Aorta (tissue), 5 donors: ENCODE data around the gene NOXA1. TPM values are rescaled to one million over a fixed set of nuclear protein-coding genes. Genes with fewer than 3 reads are reported as not detected.
"Not testable (repeated sequence)": the region's sequence is repeated elsewhere in the genome, so short reads cannot be mapped to it uniquely, and the experiment has no call there.

Source experiments
- ATAC-seq: fragments of 200-7000 bp; cut with Tn5 transposase; one replicate; pipeline ENCODE4 v1.9.1; 2022; ENCODE audit warnings: moderate library complexity; ENCODE audit not compliant: low FRiP score
- DNase-seq, 2 donors: peaks; one replicate each; pipeline ENCODE4 v3.0.0-alpha.2; 2020
- H3K27ac ChIP-seq, 2 donors: one replicate each; pipeline ENCODE4 v1.5.1; 2013; ENCODE audit warnings: low read length in 2 of 2, mild to moderate bottlenecking in 2 of 2, moderate library complexity in 2 of 2, control low read depth in 1 of 2, inconsistent platforms in 1 of 2, low read depth in 1 of 2
- H3K27me3 ChIP-seq, 2 donors: one replicate each; pipeline ENCODE4 v1.6.1; 2013; ENCODE audit warnings: control low read depth in 1 of 2, low read length in 1 of 2, mild to moderate bottlenecking in 1 of 2, moderate library complexity in 1 of 2; ENCODE audit not compliant: insufficient read depth in 2 of 2, control insufficient read depth in 1 of 2
- H3K36me3 ChIP-seq, 2 donors: one replicate each; pipeline ENCODE4 v1.6.1; 2013; ENCODE audit warnings: control low read depth in 1 of 2, low read length in 1 of 2, mild to moderate bottlenecking in 1 of 2; ENCODE audit not compliant: insufficient read depth in 2 of 2, control insufficient read depth in 1 of 2
- H3K4me1 ChIP-seq, 2 donors: one replicate each; pipeline ENCODE4 v1.6.1; 2013; ENCODE audit warnings: low read length in 2 of 2, control low read depth in 1 of 2, mild to moderate bottlenecking in 1 of 2, moderate library complexity in 1 of 2; ENCODE audit not compliant: insufficient read depth in 2 of 2, control insufficient read depth in 1 of 2
- H3K4me3 ChIP-seq, 2 donors: one replicate each; pipeline ENCODE4 v1.5.1; 2013; ENCODE audit warnings: low read length in 2 of 2, control low read depth in 1 of 2, mild to moderate bottlenecking in 1 of 2
- H3K9me3 ChIP-seq: one replicate; pipeline ENCODE4 v1.6.1; 2013; ENCODE audit warnings: mild to moderate bottlenecking, low read length; ENCODE audit not compliant: control insufficient read depth
- WGBS, 2 donors: extraction: QIAGEN DNeasy Blood & Tissue Kit; methylation state at CpG; one replicate each; pipeline ENCODE4 v1.1.7; 2013; 5-methylcytosine and 5-hydroxymethylcytosine counted together
- intact Hi-C, 2 donors: fragments of 100-400 bp; cut with DNase I; formaldehyde crosslinking; loops; one replicate each; pipeline versions ENCODE4 v1.14.2 to v1.15.0; 2022
- polyA plus RNA-seq, 2 donors: library from polyadenylated mRNA; stranded (reverse); fragments of 200-250 nt; gene quantifications; one replicate each; pipeline ENCODE4 v1.2.3, GENCODE V29; 2013
- total RNA-seq, 2 donors: library from RNA; stranded (reverse); fragmentation: NEBNext Ultra II Directional; extraction: Animal tissue kit (Norgen Biotek cat#: 25700); gene quantifications; one replicate each; pipeline ENCODE4 v1.2.1, GENCODE V29; 2021
- donor health status: healthy with polysubstance abuse.
- donor health status: Bipolar disorder and iron deficiency.
- donor health status: DM: no; HTN: no; CAD: no.
- donor health status: DM: no; HTN: no; CAD: no.
- donor health status: DM: yes; HTN: yes; CAD: no.

NOXA1 gene
- total and polyA plus RNA-seq, 4 donors: 2.9 to 12.6 (median 6.3) TPM

- H3K4me1 ChIP-seq, H3K27me3 ChIP-seq, intact Hi-C loops, H3K27ac ChIP-seq, H3K9me3 ChIP-seq, ATAC-seq, H3K36me3 ChIP-seq, H3K4me3 ChIP-seq: not testable (repeated sequence)
- WGBS, 2 donors: 92 to 93% methylated on average over 35 of the region's 35 CpGs
- DNase-seq: peak in 1 of 2 donors; percentile 52
Measured at GRCh38 chr9:137466389-137467085, 43.3 kb downstream of the NOXA1 start.

- intact Hi-C loops: no loop called here
- no peaks in the 10 kb centered on the region for H3K36me3 ChIP-seq
- H3K9me3 ChIP-seq: no peaks in the 10 kb centered on the region
- DNase-seq (peak in 1 of 2 donors; percentile 70), ATAC-seq (no peak)
- H3K4me1 ChIP-seq: no peaks in the 10 kb centered on the region
- no peak overlapping the region for H3K4me3 ChIP-seq
- no peak overlapping the region for H3K27ac ChIP-seq
- whole genome bisulfite sequencing, 2 donors: 91 to 95% methylated on average over 16 of the region's 16 CpGs
- H3K27me3 ChIP-seq: no peaks in the 10 kb centered on the region
Measured at GRCh38 chr9:137467161-137467581, 44.0 kb downstream of the NOXA1 start.

GRCh38 chr9:137467896-137468295 is 44.7 kb downstream of the NOXA1 start:
- ATAC-seq (no peak), DNase-seq (peak in 1 of 2 donors; percentile 65)
- Histone ChIP-seq H3K36me3 (no peaks in the 10 kb centered on the region), H3K4me1 (no peaks in the 10 kb centered on the region), H3K4me3 (no peak overlapping the region), H3K27me3 (no peaks in the 10 kb centered on the region), H3K27ac (no peak overlapping the region), H3K9me3 (no peaks in the 10 kb centered on the region)
- 98 to 100% methylated on average over 7 of the region's 7 CpGs for WGBS, 2 donors
- intact Hi-C loops: no loop called here

- ATAC-seq (no peak), DNase-seq (peak in 1 of 2 donors; percentile 17)
- H3K36me3 ChIP-seq: no peaks in the 10 kb centered on the region
- intact Hi-C loops: no loop called here
- H3K4me1 ChIP-seq: no peaks in the 10 kb centered on the region
- H3K4me3 ChIP-seq: no peak overlapping the region
- no peaks in the 10 kb centered on the region for H3K27me3 ChIP-seq
- H3K27ac ChIP-seq: no peak overlapping the region
- WGBS, 2 donors: 89 to 95% methylated on average over 7 of the region's 7 CpGs
- no peaks in the 10 kb centered on the region for H3K9me3 ChIP-seq
Measured at GRCh38 chr9:137470785-137471184, 47.6 kb downstream of the NOXA1 start.

- no peak overlapping the region for H3K4me3 ChIP-seq
- peaks cover 2% of the 10 kb centered on the region for H3K9me3 ChIP-seq
- ATAC-seq (no peak), DNase-seq (peak in 1 of 2 donors; percentile 70)
- intact Hi-C loops: no loop called here
- WGBS, 2 donors: 95 to 96% methylated on average over 18 of the region's 18 CpGs
- H3K4me1 ChIP-seq: no peaks in the 10 kb centered on the region
- H3K27me3 ChIP-seq: no peaks in the 10 kb centered on the region
- no peaks in the 10 kb centered on the region for H3K36me3 ChIP-seq
- no peak overlapping the region for H3K27ac ChIP-seq
Measured at GRCh38 chr9:137474271-137474670, 51.1 kb downstream of the NOXA1 start.

GRCh38 chr9:137475666-137476065 is 52.5 kb downstream of the NOXA1 start:
- ATAC-seq (no peak), DNase-seq (no peak)
- Histone ChIP-seq H3K27me3 (no peaks in the 10 kb centered on the region), H3K4me1 (no peaks in the 10 kb centered on the region), H3K36me3 (no peaks in the 10 kb centered on the region), H3K9me3 (peaks cover 2% of the 10 kb centered on the region), H3K4me3 (no peak overlapping the region), H3K27ac (no peak overlapping the region)
- intact Hi-C loops: no loop called here
- WGBS, 2 donors: 71 to 78% methylated on average over 3 of the region's 3 CpGs

GRCh38 chr9:137476856-137477255 is 53.7 kb downstream of the NOXA1 start:
- DNase-seq: peak in 1 of 2 donors; percentile 48
- no peak overlapping the region for H3K27ac ChIP-seq
- WGBS, 2 donors: 93% methylated on average over 11 of the region's 11 CpGs
- H3K4me1 ChIP-seq: no peaks in the 10 kb centered on the region
- H3K36me3 ChIP-seq: no peaks in the 10 kb centered on the region
- no peak overlapping the region for H3K4me3 ChIP-seq
- no peak for ATAC-seq
- intact Hi-C loops: no loop called here
- H3K27me3 ChIP-seq: no peaks in the 10 kb centered on the region
- H3K9me3 ChIP-seq: peaks cover 2% of the 10 kb centered on the region

- no peak for ATAC-seq
- H3K27ac ChIP-seq: no peak overlapping the region
- peak in 1 of 2 donors; percentile 69 for DNase-seq
- 93% methylated on average over 29 of the region's 29 CpGs for WGBS, 2 donors
- no peaks in the 10 kb centered on the region for H3K36me3 ChIP-seq
- H3K4me3 ChIP-seq: no peak overlapping the region
- no peaks in the 10 kb centered on the region for H3K4me1 ChIP-seq
- intact Hi-C loops: no loop called here
- H3K27me3 ChIP-seq: no peaks in the 10 kb centered on the region
- peaks cover 2% of the 10 kb centered on the region for H3K9me3 ChIP-seq
Measured at GRCh38 chr9:137477778-137478612, 54.8 kb downstream of the NOXA1 start.

GRCh38 chr9:137478613-137478961 is 55.4 kb downstream of the NOXA1 start:
- peaks cover 2% of the 10 kb centered on the region for H3K9me3 ChIP-seq
- no peaks in the 10 kb centered on the region for H3K27me3 ChIP-seq
- peak in 1 of 2 donors; percentile 69 for DNase-seq
- intact Hi-C loops: no loop called here
- WGBS, 2 donors: 88 to 89% methylated on average over 11 of the region's 11 CpGs
- no peaks in the 10 kb centered on the region for H3K4me1 ChIP-seq
- H3K4me3 ChIP-seq: no peak overlapping the region
- H3K27ac ChIP-seq: no peak overlapping the region
- H3K36me3 ChIP-seq: no peaks in the 10 kb centered on the region
- ATAC-seq: no peak
